H9 (cell line): Measurements from ENCODE around the gene VENTX. TPM values are rescaled to one million over a fixed set of nuclear protein-coding genes. Genes with fewer than 3 reads are reported as not detected.

Source experiments
- DNase-seq: peaks from one replicate; pipeline ENCODE4 v3.0.0-alpha.2; 2017
- H2AFZ ChIP-seq: one replicate; pipeline ENCODE4 v1.6.1; 2013; ENCODE audit warnings: mild to moderate bottlenecking, low read length, control low read depth, moderate library complexity
- H2AK5ac ChIP-seq: 2 replicates; pipeline ENCODE4 v1.6.1; 2013; ENCODE audit warnings: low read length, control low read depth, mixed read lengths; ENCODE audit not compliant: insufficient read length
- H2BK120ac ChIP-seq: one replicate; pipeline ENCODE4 v1.6.1; 2013; ENCODE audit warnings: low read depth, mild to moderate bottlenecking, low read length, control low read depth, inconsistent platforms; ENCODE audit not compliant: poor library complexity, severe bottlenecking
- H2BK12ac ChIP-seq: 2 replicates; pipeline ENCODE4 v1.6.1; 2013; ENCODE audit warnings: low read length, control low read depth, mixed read lengths, low read depth; ENCODE audit not compliant: insufficient read length
- H2BK15ac ChIP-seq: 2 replicates; pipeline ENCODE4 v1.6.1; 2013; ENCODE audit warnings: low read depth, low read length, control low read depth
- H2BK20ac ChIP-seq: one replicate; pipeline ENCODE4 v1.6.1; 2013; ENCODE audit warnings: low read depth, mild to moderate bottlenecking, low read length, control low read depth, inconsistent platforms; ENCODE audit not compliant: poor library complexity, severe bottlenecking
- H2BK5ac ChIP-seq: 2 replicates; pipeline ENCODE4 v1.6.1; 2013; ENCODE audit warnings: low read length, control low read depth, mixed read lengths; ENCODE audit not compliant: insufficient read length
- H3K14ac ChIP-seq: 2 replicates; pipeline ENCODE4 v1.6.1; 2013; ENCODE audit warnings: low read length, control low read depth; ENCODE audit not compliant: insufficient read depth
- H3K18ac ChIP-seq: 2 replicates; pipeline ENCODE4 v1.6.1; 2013; ENCODE audit warnings: low read depth, mild to moderate bottlenecking, mixed read lengths, low read length, control low read depth; ENCODE audit not compliant: insufficient read length
- H3K23ac ChIP-seq: 2 replicates; pipeline ENCODE4 v1.6.1; 2013; ENCODE audit warnings: low read length, control low read depth, mixed read lengths, low read depth; ENCODE audit not compliant: insufficient read length
- H3K23me2 ChIP-seq: 2 replicates; pipeline ENCODE4 v1.6.1; 2013; ENCODE audit warnings: low read depth, mild to moderate bottlenecking, mixed read lengths, low read length, control low read depth; ENCODE audit not compliant: insufficient read length, poor library complexity, severe bottlenecking
- H3K27ac ChIP-seq: 2 replicates; pipeline ENCODE4 v1.5.1; 2013; ENCODE audit warnings: low read length, control low read depth, mixed read lengths, low read depth; ENCODE audit not compliant: insufficient read length
- H3K27me3 ChIP-seq: 2 replicates; pipeline ENCODE4 v1.6.1; 2013; ENCODE audit warnings: low read length, control low read depth, inconsistent platforms; ENCODE audit not compliant: insufficient read depth
- H3K4ac ChIP-seq: 2 replicates; pipeline ENCODE4 v1.6.1; 2013; ENCODE audit warnings: low read depth, mild to moderate bottlenecking, control low read depth, inconsistent platforms, low read length, moderate library complexity
- H3K4me1 ChIP-seq: 2 replicates; pipeline ENCODE4 v1.6.1; 2013; ENCODE audit warnings: low read length, control low read depth, inconsistent platforms; ENCODE audit not compliant: insufficient read depth
- H3K4me2 ChIP-seq: 2 replicates; pipeline ENCODE4 v1.6.1; 2013; ENCODE audit warnings: low read length, control low read depth, mixed read lengths; ENCODE audit not compliant: insufficient read length, insufficient read depth
- H3K56ac ChIP-seq: 2 replicates; pipeline ENCODE4 v1.6.1; 2013; ENCODE audit warnings: low read depth, mild to moderate bottlenecking, mixed read lengths, low read length, control low read depth; ENCODE audit not compliant: insufficient read length
- H3K79me1 ChIP-seq: 2 replicates; pipeline ENCODE4 v1.6.1; 2013; ENCODE audit warnings: low read depth, mild to moderate bottlenecking, moderate library complexity, low read length, control low read depth, inconsistent platforms; ENCODE audit not compliant: insufficient read depth, poor library complexity, severe bottlenecking
- H3K79me2 ChIP-seq: 2 replicates; pipeline ENCODE4 v1.6.1; 2013; ENCODE audit warnings: low read length, control low read depth, inconsistent platforms; ENCODE audit not compliant: insufficient read depth
- H3K9ac ChIP-seq: 2 replicates; pipeline ENCODE4 v1.6.1; 2013; ENCODE audit warnings: low read length, control low read depth, mixed read lengths; ENCODE audit not compliant: insufficient read length; ENCODE audit errors: extremely low read depth
- H3K9me3 ChIP-seq: one replicate; pipeline ENCODE4 v1.6.1; 2013; ENCODE audit warnings: low read depth, low read length, inconsistent platforms; ENCODE audit not compliant: control insufficient read depth
- H3T11ph ChIP-seq: one replicate; pipeline ENCODE4 v1.6.1; 2013; ENCODE audit warnings: mild to moderate bottlenecking, low read length, control low read depth, inconsistent platforms
- H4K20me1 ChIP-seq: one replicate; pipeline ENCODE4 v1.6.1; 2013; ENCODE audit not compliant: control insufficient read depth, insufficient read length, insufficient read depth
- H4K5ac ChIP-seq: 2 replicates; pipeline ENCODE4 v1.6.1; 2013; ENCODE audit warnings: low read depth, mild to moderate bottlenecking, mixed read lengths, low read length, control low read depth; ENCODE audit not compliant: insufficient read length
- H4K8ac ChIP-seq: replicated peaks from 2 replicates; pipeline ENCODE4 v1.6.1; 2013; ENCODE audit warnings: low read length, control low read depth, mixed read lengths, low read depth; ENCODE audit not compliant: insufficient read length
- H4K91ac ChIP-seq: 2 replicates; pipeline ENCODE4 v1.6.1; 2013; ENCODE audit warnings: low read depth, mild to moderate bottlenecking, moderate library complexity, mixed read lengths, low read length, control low read depth; ENCODE audit not compliant: insufficient read length
- H3K27ac Mint-ChIP-seq, 3 experiments: 2 replicates in 2 of 3; 3 replicates in 1 of 3; pipeline ENCODE4 v1.8.0; 2020 to 2021; ENCODE audit warnings: mixed read lengths in 3 of 3, mild to moderate bottlenecking in 1 of 3, moderate library complexity in 1 of 3
- H3K27me3 Mint-ChIP-seq: 2 replicates; pipeline ENCODE4 v1.8.0; 2021; ENCODE audit warnings: low read depth, mild to moderate bottlenecking, moderate library complexity, mixed read lengths
- H3K36me3 Mint-ChIP-seq, 3 experiments: 2 replicates in 2 of 3; 3 replicates in 1 of 3; pipeline ENCODE4 v1.8.0; 2020 to 2021; ENCODE audit warnings: low read depth in 3 of 3, mixed read lengths in 3 of 3; ENCODE audit not compliant: insufficient read depth in 1 of 3
- H3K4me1 Mint-ChIP-seq, 2 experiments: 2 replicates each; pipeline ENCODE4 v1.8.0; 2020; ENCODE audit warnings: mixed read lengths in 2 of 2
- H3K4me3 Mint-ChIP-seq, 2 experiments: 2 replicates in 1 of 2; 3 replicates in 1 of 2; pipeline ENCODE4 v1.8.0; 2020 to 2021; ENCODE audit warnings: mild to moderate bottlenecking in 2 of 2, mixed read lengths in 2 of 2, moderate library complexity in 1 of 2
- H3K9me3 Mint-ChIP-seq, 2 experiments: 2 replicates in 1 of 2; 3 replicates in 1 of 2; pipeline ENCODE4 v1.8.0; 2020; ENCODE audit warnings: mild to moderate bottlenecking in 2 of 2, mixed read lengths in 2 of 2, moderate library complexity in 1 of 2
- CTCF ChIP-seq: fragments of 200-600 bp; sonication (generic); conservative IDR thresholded peaks from 3 replicates; pipeline ENCODE4 v1.8.0; 2021; ENCODE audit warnings: antibody characterized with exemption, mild to moderate bottlenecking
- WGBS: extraction: QIAGEN DNeasy Blood & Tissue Kit; methylation state at CpG from one replicate; pipeline ENCODE4 v1.1.7; 2013; ENCODE audit warnings: missing lambda C conversion rate, low lambda C conversion rate, mixed read lengths; ENCODE audit not compliant: insufficient read length; ENCODE audit errors: extremely low coverage; 5-methylcytosine and 5-hydroxymethylcytosine counted together
- total RNA-seq: library from RNA; stranded (reverse); gene quantifications from 2 replicates; pipeline ENCODE4 v1.2.1, GENCODE V29; 2021

The VENTX gene
- total RNA-seq, 1 experiment from 2014 or later = 10.9 TPM

- Histone ChIP-seq H3K18ac (no peak overlapping the region), H3K4me2 (no peak overlapping the region), H4K20me1 (no peaks in the 10 kb centered on the region), H3K9me3 (no peaks in the 10 kb centered on the region), H3K9ac (no peak overlapping the region), H3K4me1 (no peaks in the 10 kb centered on the region), H3K79me1 (no peaks in the 10 kb centered on the region), H2BK120ac (no peak overlapping the region), H3K14ac (no peak overlapping the region), H3K23me2 (peaks cover 7% of the 10 kb centered on the region), H2BK12ac (no peak overlapping the region), H3K23ac (no peak overlapping the region), H3K79me2 (no peaks in the 10 kb centered on the region), H2BK15ac (no peak overlapping the region), H2BK5ac (no peak overlapping the region), H4K8ac (no peak overlapping the region), H2BK20ac (no peak overlapping the region), H4K5ac (no peak overlapping the region), H3K27me3 (no peaks in the 10 kb centered on the region; the same call in 1 of the 2 replicates), H2AFZ (no peak overlapping the region), H3T11ph (no peak overlapping the region), H3K27ac (no peak overlapping the region), H2AK5ac (no peak overlapping the region), H3K4ac (no peak overlapping the region), H3K56ac (no peak overlapping the region), H4K91ac (no peak overlapping the region)
- Mint-ChIP-seq H3K27ac (no peak overlapping the region), H3K4me1 (peaks cover 3 to 7% of the 10 kb centered on the region in 2 experiments; a peak in 3 of 4 replicates), H3K27me3 (peaks cover 11% of the 10 kb centered on the region), H3K36me3 (peaks cover 10 to 37% (median 26%) of the 10 kb centered on the region in 3 experiments; a peak in 6 of 7 replicates), H3K4me3 (no peak overlapping the region), H3K9me3 (no peaks in the 10 kb centered on the region)
- WGBS = no CpG with 5 or more reads among the region's 24 CpGs
- no peak for TF ChIP-seq CTCF
- no peak for DNase-seq
Measured at GRCh38 chr10:133279326-133280226, 41.9 kb downstream of the VENTX start.
